ENCODE measurements around the gene ARHGEF10L. TPM values are rescaled to one million over a fixed set of nuclear protein-coding genes. Genes with fewer than 3 reads are reported as not detected.

Gene ARHGEF10L
- total RNA-seq, 4 donors from 2014 or later: 65.0 to 136 (median 94.1) TPM

- TF ChIP-seq CTCF (IDR thresholded peaks at IDR 0.05): no peak
- TF ChIP-seq POLR2A (IDR thresholded peaks at IDR 0.05): no peak
- TF ChIP-seq EP300 (IDR thresholded peaks at IDR 0.05): no peak
- no peak for TF ChIP-seq POLR2AphosphoS5 (IDR thresholded peaks at IDR 0.05)
- no peaks in the 10 kb centered on the region for H3K4me1 ChIP-seq
- H3K4me3 ChIP-seq: no peak overlapping the region
- 77% methylated on average over 9 of the region's 9 CpGs for WGBS
- no peak for DNase-seq (ENCODE audit: low spot score in 2 of 2)
- no peaks in the 10 kb centered on the region for H3K27me3 ChIP-seq
- peaks cover 81% of the 10 kb centered on the region for H3K36me3 ChIP-seq
- H3K27ac ChIP-seq: no peak overlapping the region
- H3K9me3 ChIP-seq: no peaks in the 10 kb centered on the region
Observed at GRCh38 chr1:17692645-17693044, 153.1 kb downstream of the ARHGEF10L start.

- Histone ChIP-seq H3K4me1 (no peaks in the 10 kb centered on the region), H3K36me3 (peaks cover 51% of the 10 kb centered on the region), H3K9me3 (no peaks in the 10 kb centered on the region), H3K27me3 (no peaks in the 10 kb centered on the region), H3K4me3 (no peak overlapping the region), H3K27ac (no peak overlapping the region)
- DNase-seq (ENCODE audit: low spot score in 2 of 2): no peak
- WGBS: 43% methylated on average over 7 of the region's 42 CpGs
- TF ChIP-seq CTCF (IDR thresholded peaks at IDR 0.05) (peak in 1 of 2 donors; percentile 8), EP300 (IDR thresholded peaks at IDR 0.05) (no peak)
Observed at GRCh38 chr1:17696417-17697301, 157.2 kb downstream of the ARHGEF10L start.

- Histone ChIP-seq H3K9me3 (no peaks in the 10 kb centered on the region), H3K27ac (no peak overlapping the region), H3K4me3 (no peak overlapping the region), H3K36me3 (peaks cover 43% of the 10 kb centered on the region), H3K27me3 (no peaks in the 10 kb centered on the region), H3K4me1 (no peaks in the 10 kb centered on the region)
- TF ChIP-seq CTCF (IDR thresholded peaks at IDR 0.05) (no peak), POLR2A (IDR thresholded peaks at IDR 0.05) (no peak)
- no peak for DNase-seq (ENCODE audit: low spot score in 2 of 2)
- 72% methylated on average over 5 of the region's 5 CpGs for WGBS
Observed at GRCh38 chr1:17697458-17697857, 158.0 kb downstream of the ARHGEF10L start.

GRCh38 chr1:17699581-17699980, 160.1 kb downstream of the ARHGEF10L start:
- Histone ChIP-seq H3K4me1 (no peaks in the 10 kb centered on the region), H3K27ac (no peak overlapping the region), H3K9me3 (no peaks in the 10 kb centered on the region), H3K4me3 (no peak overlapping the region), H3K27me3 (no peaks in the 10 kb centered on the region), H3K36me3 (peaks cover 23% of the 10 kb centered on the region)
- TF ChIP-seq CTCF (IDR thresholded peaks at IDR 0.05) (no peak), POLR2AphosphoS5 (IDR thresholded peaks at IDR 0.05) (no peak), POLR2A (IDR thresholded peaks at IDR 0.05) (no peak), EP300 (IDR thresholded peaks at IDR 0.05) (no peak)
- WGBS: 90% methylated on average over 19 of the region's 19 CpGs
- DNase-seq (ENCODE audit: low spot score in 2 of 2): no peak

- H3K27ac ChIP-seq: no peak overlapping the region
- TF ChIP-seq CTCF (IDR thresholded peaks at IDR 0.05): no peak
- no peak for TF ChIP-seq EP300 (IDR thresholded peaks at IDR 0.05)
- no peak for TF ChIP-seq POLR2AphosphoS5 (IDR thresholded peaks at IDR 0.05)
- TF ChIP-seq POLR2A (IDR thresholded peaks at IDR 0.05): no peak
- no peak for DNase-seq (ENCODE audit: low spot score in 2 of 2)
- H3K4me3 ChIP-seq: no peak overlapping the region
- no peaks in the 10 kb centered on the region for H3K9me3 ChIP-seq
- peaks cover 12% of the 10 kb centered on the region for H3K36me3 ChIP-seq
- no peaks in the 10 kb centered on the region for H3K4me1 ChIP-seq
- WGBS: 82% methylated on average over 16 of the region's 21 CpGs
- H3K27me3 ChIP-seq: no peaks in the 10 kb centered on the region
Observed at GRCh38 chr1:17700945-17701810, 161.7 kb downstream of the ARHGEF10L start.
